GM21447 (cell line): Measurements from ENCODE around the gene PRUNE2.
A peak's percentile ranks its signal among the peaks of the same experiment; 100 is the strongest.

Experiments
- ATAC-seq: cut with Tn5 transposase; IDR thresholded peaks from one replicate; pipeline ENCODE4 v1.9.1; 2021; ENCODE audit not compliant: unreplicated experiment

Gene PRUNE2

GRCh38 chr9:76581731-76582130 lies 324.2 kb downstream of the PRUNE2 start:
- no peak for ATAC-seq

DNA sequence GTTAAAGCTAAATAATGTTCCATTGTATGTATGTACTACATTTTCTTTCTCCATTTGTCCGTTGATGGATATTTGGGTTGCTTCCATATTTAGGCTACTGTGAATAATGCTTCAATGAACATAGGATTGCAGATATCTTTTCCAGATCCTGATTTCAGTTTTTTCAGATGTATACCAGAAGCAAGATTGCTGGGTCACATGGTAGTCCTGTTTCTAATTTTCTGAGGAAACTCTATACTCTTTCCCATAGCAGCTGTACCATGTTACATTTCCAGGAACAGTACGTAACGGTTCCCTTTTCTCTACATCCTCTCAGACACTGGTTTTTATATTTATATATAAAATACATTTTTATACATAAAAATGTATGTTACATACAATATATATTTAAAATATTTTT lies 325.1 kb downstream of the PRUNE2 start:
- ATAC-seq = no peak

DNA sequence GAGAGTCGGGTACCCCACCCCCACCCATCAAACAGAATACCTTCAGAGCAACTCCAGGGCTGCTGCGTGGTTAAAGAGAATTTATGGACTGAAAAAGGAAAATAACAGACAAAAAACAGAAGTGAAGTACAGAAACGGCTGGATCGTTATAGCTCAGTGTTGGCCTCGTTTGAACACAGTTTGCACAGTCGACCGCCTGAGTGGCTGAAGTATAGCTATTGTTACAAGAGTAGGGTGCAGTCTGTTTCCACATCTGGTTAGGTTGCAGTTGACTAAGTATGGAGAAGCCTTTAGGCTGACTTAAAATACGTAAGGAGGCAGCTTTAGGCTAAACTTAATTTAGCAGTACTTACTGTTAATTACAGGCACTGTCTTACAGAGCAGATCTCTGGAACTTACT lies 325.7 kb downstream of the PRUNE2 start:
- no peak for ATAC-seq

DNA sequence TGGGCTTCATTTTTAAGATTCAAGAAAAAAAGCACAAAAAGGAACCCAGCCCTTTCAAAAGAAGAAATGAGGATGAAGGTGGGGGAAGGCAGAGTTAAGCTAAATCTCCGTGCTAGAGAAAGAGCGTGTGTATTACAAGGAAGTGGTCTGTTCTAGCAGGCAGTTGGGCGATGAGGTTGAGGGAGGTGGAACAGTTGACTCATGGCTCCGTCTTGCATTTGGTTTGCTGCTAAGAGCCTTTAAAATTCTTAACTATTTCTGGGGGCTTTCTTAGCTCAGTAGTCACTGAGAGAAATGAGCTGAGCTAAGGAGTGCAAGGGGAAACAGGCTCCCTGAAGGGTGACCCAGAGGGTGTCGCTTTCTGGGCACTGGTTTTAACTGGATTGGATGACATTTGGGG lies 329.6 kb downstream of the PRUNE2 start:
- peak; percentile 80 for ATAC-seq

DNA sequence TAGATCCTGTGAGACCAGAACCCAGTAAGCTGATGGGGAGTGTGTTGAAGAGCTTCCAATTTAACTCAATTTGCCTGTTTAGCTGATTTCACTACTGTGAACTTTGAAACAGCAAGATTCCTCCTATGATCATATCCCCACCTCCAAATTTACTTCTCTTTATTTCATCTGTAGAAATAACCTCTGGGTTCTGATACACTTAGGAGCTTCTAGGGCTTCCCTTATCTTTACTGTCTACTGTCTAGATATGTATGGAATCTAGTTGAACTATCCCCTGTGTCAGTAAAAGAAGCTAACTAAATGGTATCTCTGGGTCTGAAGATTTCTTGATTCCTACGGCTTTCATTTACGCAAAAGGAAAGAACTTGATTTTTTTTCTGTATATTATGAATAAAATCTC lies 330.2 kb downstream of the PRUNE2 start:
- no peak for ATAC-seq

GRCh38 chr9:76573905-76574760 lies 331.8 kb downstream of the PRUNE2 start:
- ATAC-seq = no peak

DNA sequence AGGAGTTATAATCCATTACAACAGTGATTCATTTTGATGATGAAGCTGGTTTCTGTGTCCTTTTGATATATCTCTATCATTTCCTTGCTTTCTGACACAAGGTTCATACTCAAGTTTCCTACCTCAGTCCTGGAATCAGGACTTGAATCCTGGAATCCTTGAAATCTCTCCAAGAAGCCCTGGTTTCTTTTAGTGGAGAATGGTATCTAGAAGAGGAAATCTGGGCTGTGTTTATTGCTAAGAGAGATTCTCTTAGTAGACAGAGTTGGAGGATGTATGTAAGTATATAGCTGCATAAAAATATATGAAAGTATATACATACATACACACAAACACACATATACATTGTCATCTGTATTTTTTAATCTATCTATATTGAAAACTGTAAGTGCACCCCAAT lies 332.5 kb downstream of the PRUNE2 start:
- no peak for ATAC-seq

GRCh38 chr9:76572151-76572550 lies 333.8 kb downstream of the PRUNE2 start:
- ATAC-seq = no peak

GRCh38 chr9:76571743-76572146 lies 334.2 kb downstream of the PRUNE2 start:
- no peak for ATAC-seq

DNA sequence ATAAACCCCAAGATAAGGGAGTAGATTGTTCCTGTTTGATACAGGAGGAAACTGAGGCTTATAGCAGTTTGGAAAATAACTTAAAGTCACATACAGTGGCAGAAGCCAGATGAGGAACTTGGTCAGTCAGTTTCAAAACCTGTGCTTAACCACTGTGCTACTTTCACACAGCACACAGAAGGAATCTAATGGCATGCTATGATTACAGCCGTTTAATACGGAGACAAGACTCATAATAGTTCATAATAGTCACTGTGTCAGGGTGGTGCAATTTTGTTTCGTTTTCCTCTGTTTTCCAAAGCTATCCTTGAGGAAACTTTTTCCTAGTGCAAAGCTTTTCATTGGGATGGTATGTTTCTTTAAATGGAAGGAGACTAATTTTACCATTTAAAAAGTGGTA lies 334.6 kb downstream of the PRUNE2 start:
- ATAC-seq = peak; percentile 97

DNA sequence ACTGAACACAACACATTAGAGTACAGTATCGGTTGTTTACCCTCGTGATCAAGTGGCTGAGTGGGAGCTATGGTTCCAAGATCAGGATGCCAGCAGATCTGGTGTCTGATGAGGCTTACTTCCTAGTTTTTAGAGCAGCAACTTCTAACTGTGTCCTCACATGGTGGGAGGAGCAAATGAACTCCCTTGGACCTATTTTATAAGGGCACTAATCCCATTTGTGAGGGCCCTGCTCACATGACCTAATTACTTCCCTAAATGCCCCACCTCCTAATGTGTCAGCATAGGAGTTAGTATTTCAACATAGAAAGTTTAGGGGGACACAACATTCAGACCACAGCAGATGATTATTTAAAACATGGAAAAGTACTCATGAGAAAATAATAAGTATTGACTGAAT lies 335.1 kb downstream of the PRUNE2 start:
- ATAC-seq = no peak

- ATAC-seq = no peak
Observed at GRCh38 chr9:76567086-76567485, 338.8 kb downstream of the PRUNE2 start.

DNA sequence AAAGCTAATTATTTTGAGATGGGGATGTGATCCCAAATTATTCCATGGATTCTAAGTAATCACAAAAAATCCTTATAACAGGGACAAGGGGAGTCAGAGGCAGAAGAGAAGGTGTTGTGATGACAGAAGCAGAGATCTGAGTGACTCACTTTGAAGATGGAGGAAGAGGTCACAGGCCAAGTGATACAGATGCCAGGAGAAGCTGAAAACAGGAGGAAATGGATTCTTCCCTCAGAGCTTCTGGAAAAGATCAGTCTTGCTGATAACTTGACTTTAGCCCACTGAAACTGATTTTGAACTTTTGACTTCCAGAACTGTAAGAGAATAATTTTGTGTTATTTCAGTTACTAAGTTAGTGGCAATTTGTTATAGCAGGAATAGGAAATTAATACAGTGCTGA lies 341.6 kb downstream of the PRUNE2 start:
- ATAC-seq = no peak

DNA sequence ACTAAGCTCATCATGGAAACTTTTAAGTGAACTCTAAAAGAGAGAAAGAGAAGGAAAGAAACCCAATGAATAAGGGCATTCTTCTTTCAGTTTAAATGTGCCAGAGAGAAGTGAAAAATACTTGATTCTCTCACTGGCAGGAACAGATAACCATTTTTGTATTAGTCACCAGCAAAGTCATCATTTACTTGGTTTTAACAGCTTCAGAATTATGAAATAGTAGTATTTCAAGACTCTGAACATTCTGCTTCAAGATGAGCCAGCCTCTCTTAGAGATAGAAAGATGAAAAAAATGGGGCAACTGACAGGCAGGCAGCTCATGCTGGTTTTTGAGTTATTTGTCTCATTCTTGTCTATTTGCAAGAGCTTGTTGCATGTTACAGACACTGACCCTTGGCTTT lies 343.4 kb downstream of the PRUNE2 start:
- peak; percentile 83 for ATAC-seq

DNA sequence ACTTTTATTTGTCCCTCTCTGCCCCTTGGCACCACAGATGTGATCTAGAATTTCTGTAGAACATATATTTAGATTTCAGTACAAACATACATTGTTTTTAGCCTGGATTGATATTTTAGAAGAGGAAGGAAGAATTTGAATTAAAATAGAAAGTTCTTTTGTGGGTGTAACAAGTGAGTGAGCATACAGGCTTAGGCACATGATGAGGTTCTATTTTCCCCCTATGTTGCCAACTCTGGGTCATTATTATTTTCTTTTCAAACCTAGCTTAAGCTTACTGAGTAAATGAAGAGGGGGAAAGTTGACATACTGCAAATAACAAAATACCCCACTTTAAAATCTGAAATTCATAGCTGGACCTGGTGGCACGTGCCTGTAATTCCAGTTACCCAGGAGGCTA lies 344.0 kb downstream of the PRUNE2 start:
- peak; percentile 21 for ATAC-seq
